ENCODE measurements around the gene HAO1.

DNA sequence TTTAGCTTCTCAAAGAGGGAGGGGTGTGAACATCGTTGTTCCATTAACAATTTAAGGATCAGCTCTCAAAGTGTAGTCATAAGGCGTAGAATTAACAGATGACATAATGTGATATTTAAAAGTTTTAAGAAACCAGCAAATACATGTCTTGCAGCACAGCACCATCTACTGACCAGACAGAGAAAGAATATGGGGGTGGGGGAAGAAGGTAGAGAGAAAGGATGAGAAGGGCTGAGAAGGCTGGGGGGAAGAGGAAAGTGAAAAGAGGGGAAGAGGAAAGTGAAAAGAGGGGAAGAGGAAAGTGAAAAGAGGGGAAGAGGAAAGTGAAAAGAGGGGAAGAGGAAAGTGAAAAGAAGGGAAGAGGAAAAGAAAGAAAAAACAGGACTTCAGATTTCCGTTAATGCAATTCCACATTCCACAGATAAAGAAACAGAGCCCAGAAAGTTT is 80.9 kb downstream of the HAO1 start:
- no peak for TF ChIP-seq ZNF507 (tag; conservative IDR thresholded peaks at IDR 0.05)
- no peak for TF ChIP-seq ZBTB33 (CRISPR knock-in tag; IDR thresholded peaks at IDR 0.05)
- TF ChIP-seq SP1 (CRISPR knock-in tag; IDR thresholded peaks at IDR 0.05): no peak
- no peak for TF ChIP-seq HNRNPL (IDR thresholded peaks at IDR 0.05; ENCODE audit: low read depth, low read length)
- no peak for TF ChIP-seq ZNF644 (tag; IDR thresholded peaks at IDR 0.05; ENCODE audit: low read depth)
- TF ChIP-seq SOX6 (IDR thresholded peaks at IDR 0.05): no peak
- TF ChIP-seq CTCF (IDR thresholded peaks at IDR 0.05 in 2 of 3, conservative IDR thresholded peaks at IDR 0.05 in 1 of 3; ENCODE audit: insufficient read depth in 2 of 3, low read depth in 1 of 3, low read length in 3 of 3): peak in 2 of 3 experiments; percentile 9 to 24; a peak in 2 of 6 replicates
- TF ChIP-seq NFE2L1 (tag; IDR thresholded peaks at IDR 0.05; ENCODE audit: borderline replicate concordance, low read depth): no peak
- TF ChIP-seq MXI1 (IDR thresholded peaks at IDR 0.05; ENCODE audit: low read depth, low read length): no peak
- no peak for TF ChIP-seq BRF1 (IDR thresholded peaks at IDR 0.05; ENCODE audit: borderline replicate concordance, extremely low read depth, insufficient read length)
- no peak for TF ChIP-seq TGIF2 (CRISPR knock-in tag; IDR thresholded peaks at IDR 0.05)
- no peak for TF ChIP-seq ZNF311 (CRISPR knock-in tag; IDR thresholded peaks at IDR 0.05)

Measured in K562 (cell line).